ENCODE measurements around the gene CYP3A4.
"Not testable (repeated sequence)": the region's sequence is repeated elsewhere in the genome, so short reads cannot be mapped to it uniquely, and the experiment has no call there.

CYP3A4 gene

DNA sequence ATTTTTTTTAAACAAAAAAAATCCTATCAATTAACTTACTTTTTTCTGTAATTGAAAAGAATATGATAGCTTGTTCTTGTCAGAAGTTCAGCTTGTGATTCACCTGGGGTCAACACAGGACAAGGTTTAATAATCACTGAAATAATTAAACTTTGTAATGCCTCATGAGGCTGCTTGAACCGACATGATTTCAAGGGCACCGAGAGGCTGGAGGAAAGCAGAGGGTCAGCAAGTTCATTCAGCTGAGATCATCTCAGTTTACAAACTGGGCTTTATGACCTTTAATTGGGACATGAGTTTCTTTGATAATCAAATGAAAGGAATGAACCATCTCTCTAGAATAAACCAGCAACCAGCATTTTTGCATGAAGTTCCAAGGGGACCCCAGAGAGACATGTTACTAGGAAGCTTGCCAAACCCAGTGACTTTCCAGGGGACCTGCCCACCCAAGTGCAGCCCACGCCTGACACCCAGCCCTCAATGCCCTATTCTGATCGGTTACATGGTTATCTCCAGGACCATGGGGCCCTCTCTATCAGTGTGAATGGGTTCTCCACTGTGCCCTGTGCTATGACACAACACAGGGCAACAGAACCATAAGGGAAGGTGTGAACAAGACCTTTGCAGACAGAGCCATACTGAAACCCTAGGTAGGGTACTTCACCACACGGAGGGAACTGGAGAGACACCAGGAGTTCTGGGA lies 7.8 kb upstream of the CYP3A4 start:
- Histone ChIP-seq H3K9ac (ENCODE audit: low read depth, low read length) (no peak overlapping the region), H3K9me3 (ENCODE audit: control insufficient read depth, insufficient read depth, low read length) (no peaks in the 10 kb centered on the region), H3K27me3 (ENCODE audit: control insufficient read depth, insufficient read depth, low read length) (no peaks in the 10 kb centered on the region), H3K36me3 (ENCODE audit: control insufficient read depth, insufficient read depth, low read length) (no peaks in the 10 kb centered on the region), H3K4me1 (ENCODE audit: control insufficient read depth, insufficient read depth, low read length) (no peaks in the 10 kb centered on the region), H3K27ac (ENCODE audit: low read depth, low read length) (no peak overlapping the region), H3K4me3 (ENCODE audit: low read depth, low read length) (no peak overlapping the region)

DNA sequence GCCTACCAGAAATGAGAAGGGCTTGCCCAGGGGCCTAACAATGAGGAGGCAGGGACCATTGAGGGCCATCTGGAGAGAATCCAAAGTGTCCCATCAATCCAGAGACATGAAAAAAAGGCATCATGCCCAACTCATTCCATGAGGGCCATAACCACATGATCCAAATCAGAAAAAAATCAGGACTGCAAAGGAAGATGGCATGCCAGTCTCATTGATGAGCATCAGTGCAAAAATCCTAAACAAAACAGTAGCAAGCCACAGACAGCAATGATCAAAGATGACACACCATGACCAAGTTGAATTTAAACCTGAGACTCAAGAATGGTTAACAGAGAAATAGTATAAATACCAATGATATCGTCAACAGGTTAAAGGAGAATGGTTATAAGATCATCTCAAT lies 7.0 kb upstream of the CYP3A4 start:
- no peak overlapping the region for H3K9ac ChIP-seq (ENCODE audit: low read depth, low read length)
- H3K4me1 ChIP-seq (ENCODE audit: control insufficient read depth, insufficient read depth, low read length) = no peaks in the 10 kb centered on the region
- H3K27ac ChIP-seq (ENCODE audit: low read depth, low read length) = no peak overlapping the region
- H3K27me3 ChIP-seq (ENCODE audit: control insufficient read depth, insufficient read depth, low read length) = no peaks in the 10 kb centered on the region
- H3K9me3 ChIP-seq (ENCODE audit: control insufficient read depth, insufficient read depth, low read length) = no peaks in the 10 kb centered on the region
- no peak overlapping the region for H3K4me3 ChIP-seq (ENCODE audit: low read depth, low read length)
- no peaks in the 10 kb centered on the region for H3K36me3 ChIP-seq (ENCODE audit: control insufficient read depth, insufficient read depth, low read length)

DNA sequence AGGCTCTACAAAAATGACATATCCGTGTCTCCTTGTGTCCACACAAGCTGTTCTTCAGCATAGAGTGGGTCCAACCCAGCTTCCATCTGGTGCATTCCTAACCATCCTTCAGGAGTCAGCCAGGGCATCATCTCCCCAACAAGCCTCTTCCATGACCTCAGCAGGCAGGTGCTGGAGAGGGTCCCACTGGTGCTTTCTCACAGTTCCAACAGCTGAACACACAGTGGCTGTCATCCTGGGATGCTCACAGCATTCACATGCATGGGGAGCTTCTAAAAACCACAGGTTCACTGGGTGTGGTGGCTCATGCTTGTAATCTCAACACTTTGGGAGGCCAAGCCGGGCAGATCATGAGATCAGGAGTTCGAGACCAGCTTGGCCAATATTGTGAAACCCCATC lies 6.4 kb upstream of the CYP3A4 start:
- Histone ChIP-seq H3K9ac (ENCODE audit: low read depth, low read length) (no peak overlapping the region), H3K4me3 (ENCODE audit: low read depth, low read length) (no peak overlapping the region), H3K9me3 (ENCODE audit: control insufficient read depth, insufficient read depth, low read length) (no peaks in the 10 kb centered on the region), H3K36me3 (ENCODE audit: control insufficient read depth, insufficient read depth, low read length) (no peaks in the 10 kb centered on the region), H3K27me3 (ENCODE audit: control insufficient read depth, insufficient read depth, low read length) (no peaks in the 10 kb centered on the region), H3K4me1 (ENCODE audit: control insufficient read depth, insufficient read depth, low read length) (no peaks in the 10 kb centered on the region), H3K27ac (ENCODE audit: low read depth, low read length) (no peak overlapping the region)

DNA sequence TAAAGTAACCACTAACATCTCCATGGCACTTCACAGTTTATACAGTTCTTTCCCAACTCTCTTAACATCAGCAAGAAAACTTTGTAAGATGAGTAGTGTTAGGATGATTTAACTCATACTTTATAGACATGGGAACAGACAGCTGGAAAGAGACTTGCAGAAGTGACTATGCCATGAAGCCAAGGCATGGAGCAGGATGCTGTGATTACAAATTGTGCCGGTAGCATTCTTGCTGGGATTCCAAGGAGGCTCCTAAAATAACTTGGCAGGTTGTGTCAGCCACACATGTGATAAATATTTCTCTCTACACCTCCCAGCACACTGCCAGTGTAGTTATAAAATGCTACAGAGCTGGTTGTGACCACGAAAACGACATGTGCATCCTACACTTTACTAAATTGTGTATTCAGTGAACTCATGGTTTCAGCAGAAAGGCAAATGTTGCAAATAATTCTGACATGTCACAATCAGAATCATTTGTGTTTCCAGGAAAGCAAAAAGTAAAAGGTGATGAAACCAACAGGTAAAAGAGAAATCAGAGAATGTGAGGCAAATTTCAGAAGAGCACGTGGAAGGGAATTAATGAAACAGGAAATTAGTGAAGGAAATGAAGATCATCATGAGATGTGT lies 5.6 kb upstream of the CYP3A4 start:
- no peaks in the 10 kb centered on the region for H3K36me3 ChIP-seq (ENCODE audit: control insufficient read depth, insufficient read depth, low read length)
- no peak overlapping the region for H3K9ac ChIP-seq (ENCODE audit: low read depth, low read length)
- H3K4me3 ChIP-seq (ENCODE audit: low read depth, low read length) = no peak overlapping the region
- H3K27ac ChIP-seq (ENCODE audit: low read depth, low read length) = no peak overlapping the region
- H3K4me1 ChIP-seq (ENCODE audit: control insufficient read depth, insufficient read depth, low read length) = no peaks in the 10 kb centered on the region
- H3K9me3 ChIP-seq (ENCODE audit: control insufficient read depth, insufficient read depth, low read length) = no peaks in the 10 kb centered on the region
- H3K27me3 ChIP-seq (ENCODE audit: control insufficient read depth, insufficient read depth, low read length) = no peaks in the 10 kb centered on the region

DNA sequence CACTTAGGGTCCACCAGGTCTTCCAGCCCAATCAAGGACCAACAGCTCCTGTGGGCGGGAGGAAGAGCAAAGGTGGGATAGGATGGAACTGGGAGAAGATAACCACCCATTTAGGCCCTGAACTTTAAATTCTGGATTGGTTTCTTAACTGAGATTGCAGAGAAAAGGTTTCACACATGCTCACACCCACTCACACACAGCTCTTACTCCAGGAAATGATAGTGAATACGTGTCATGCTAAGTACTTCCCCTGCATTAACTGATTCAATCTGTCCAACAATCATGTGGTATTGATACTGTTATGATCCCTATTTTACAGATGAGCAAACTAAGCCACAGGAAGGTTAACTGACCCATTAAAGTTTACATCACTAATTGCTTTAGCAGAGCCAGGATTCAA lies 4.6 kb upstream of the CYP3A4 start:
- Histone ChIP-seq H3K27ac (ENCODE audit: low read depth, low read length) (no peak overlapping the region), H3K36me3 (ENCODE audit: control insufficient read depth, insufficient read depth, low read length) (no peaks in the 10 kb centered on the region), H3K4me1 (ENCODE audit: control insufficient read depth, insufficient read depth, low read length) (no peaks in the 10 kb centered on the region), H3K27me3 (ENCODE audit: control insufficient read depth, insufficient read depth, low read length) (no peaks in the 10 kb centered on the region), H3K9ac (ENCODE audit: low read depth, low read length) (no peak overlapping the region), H3K4me3 (ENCODE audit: low read depth, low read length) (no peak overlapping the region), H3K9me3 (ENCODE audit: control insufficient read depth, insufficient read depth, low read length) (no peaks in the 10 kb centered on the region)

DNA sequence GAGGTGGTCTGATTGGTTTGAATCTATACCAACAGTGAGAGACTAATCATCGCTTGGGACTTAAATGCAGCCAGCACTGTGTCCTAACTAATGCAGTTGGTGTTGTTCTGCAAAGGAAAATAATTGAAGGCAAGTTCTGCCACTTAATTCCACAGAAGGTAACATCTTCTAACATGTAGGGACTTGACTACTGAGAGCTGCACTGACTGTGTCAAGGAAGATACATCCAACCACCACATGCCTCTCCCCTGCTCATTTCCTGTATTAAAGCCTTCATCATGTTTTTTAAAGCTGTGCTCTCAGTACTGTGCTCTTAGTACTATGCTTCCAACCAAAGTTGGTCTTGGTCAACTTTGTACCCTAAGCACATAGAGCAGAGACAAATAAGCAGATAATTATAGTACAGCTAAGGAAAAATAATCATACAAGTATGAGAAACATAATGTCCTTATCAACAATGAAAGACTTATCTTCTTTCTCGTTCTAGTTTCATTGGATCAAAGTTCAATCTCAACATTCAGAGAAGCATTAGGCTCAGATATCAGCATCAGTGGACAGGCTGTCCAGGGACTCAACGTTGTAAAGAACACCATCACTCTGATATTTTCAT lies 2.8 kb upstream of the CYP3A4 start:
- no peaks in the 10 kb centered on the region for H3K36me3 ChIP-seq (ENCODE audit: control insufficient read depth, insufficient read depth, low read length)
- H3K4me1 ChIP-seq (ENCODE audit: control insufficient read depth, insufficient read depth, low read length) = no peaks in the 10 kb centered on the region
- H3K27me3 ChIP-seq (ENCODE audit: control insufficient read depth, insufficient read depth, low read length) = no peaks in the 10 kb centered on the region
- H3K9me3 ChIP-seq (ENCODE audit: control insufficient read depth, insufficient read depth, low read length) = no peaks in the 10 kb centered on the region
- H3K4me3 ChIP-seq (ENCODE audit: low read depth, low read length) = no peak overlapping the region
- no peak overlapping the region for H3K9ac ChIP-seq (ENCODE audit: low read depth, low read length)
- H3K27ac ChIP-seq (ENCODE audit: low read depth, low read length) = no peak overlapping the region

DNA sequence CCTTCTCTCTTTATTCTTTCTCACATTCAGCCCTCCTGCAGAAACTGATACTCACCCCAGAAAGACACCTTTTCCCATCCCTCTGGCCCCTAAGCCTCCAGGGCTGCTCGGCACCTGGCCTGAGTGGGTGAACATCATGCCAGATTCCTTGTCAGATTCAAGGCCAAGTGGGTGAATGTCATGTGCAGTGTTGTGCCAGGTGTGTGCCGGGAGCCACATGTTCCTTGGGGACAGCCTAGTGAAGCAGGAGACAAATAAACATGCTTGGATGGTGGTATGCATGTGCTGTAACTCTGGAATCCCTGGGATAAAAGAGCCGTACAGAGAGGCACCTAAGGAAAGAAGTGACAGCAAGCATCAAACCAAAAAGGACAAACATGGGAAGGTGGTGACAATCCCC lies 1.7 kb upstream of the CYP3A4 start:
- H3K4me1 ChIP-seq (ENCODE audit: control insufficient read depth, insufficient read depth, low read length); H3K9ac ChIP-seq (ENCODE audit: low read depth, low read length); H3K4me3 ChIP-seq (ENCODE audit: low read depth, low read length); H3K27me3 ChIP-seq (ENCODE audit: control insufficient read depth, insufficient read depth, low read length); H3K9me3 ChIP-seq (ENCODE audit: control insufficient read depth, insufficient read depth, low read length); H3K36me3 ChIP-seq (ENCODE audit: control insufficient read depth, insufficient read depth, low read length); H3K27ac ChIP-seq (ENCODE audit: low read depth, low read length): not testable (repeated sequence)

DNA sequence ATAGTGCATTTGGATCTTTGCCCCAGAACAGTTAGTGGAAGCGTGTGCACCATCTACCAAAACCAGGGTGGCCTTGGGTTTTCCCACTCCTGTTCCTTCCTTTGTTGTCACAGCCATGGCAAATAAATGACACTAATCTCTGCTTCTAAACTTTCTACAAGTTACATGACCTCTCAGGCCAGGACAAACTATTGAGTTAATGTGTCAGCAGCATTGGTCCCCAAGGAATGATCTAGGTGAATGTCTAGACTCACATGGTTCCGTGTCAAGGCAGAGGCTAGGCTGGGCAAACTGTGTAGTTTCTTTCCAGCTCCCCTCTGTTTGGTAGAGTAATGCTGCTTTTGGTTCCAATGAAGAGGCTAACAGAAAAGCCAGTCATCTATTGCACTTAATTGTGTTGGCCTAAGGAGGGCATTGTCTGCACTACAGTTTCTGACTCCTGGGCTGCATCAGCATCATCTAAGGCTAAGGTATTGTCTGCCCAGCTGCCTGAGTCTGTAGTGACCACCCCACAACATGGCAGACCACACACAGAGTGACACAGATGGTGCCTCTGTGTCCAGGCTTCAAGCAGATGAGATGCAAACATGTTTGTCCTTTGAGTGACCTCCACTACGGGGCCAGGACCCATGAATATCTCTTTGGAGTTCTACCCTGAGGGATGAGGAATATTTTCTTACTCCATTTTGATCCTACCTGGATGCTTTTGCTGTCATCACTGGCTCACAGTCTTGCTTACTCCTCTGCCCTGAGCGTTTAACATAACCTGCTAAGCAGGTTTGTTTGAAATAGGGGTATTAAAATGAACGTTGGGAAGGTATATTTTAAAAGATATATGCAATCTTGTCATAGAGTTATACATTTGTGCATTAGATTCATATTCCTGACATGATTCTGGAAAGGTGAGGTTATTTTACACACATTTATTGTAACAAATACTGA lies 1.7 kb downstream of the CYP3A4 start:
- Histone ChIP-seq H3K9ac (ENCODE audit: low read depth, low read length) (no peak overlapping the region), H3K36me3 (ENCODE audit: control insufficient read depth, insufficient read depth, low read length) (no peaks in the 10 kb centered on the region), H3K27me3 (ENCODE audit: control insufficient read depth, insufficient read depth, low read length) (no peaks in the 10 kb centered on the region), H3K4me3 (ENCODE audit: low read depth, low read length) (no peak overlapping the region), H3K4me1 (ENCODE audit: control insufficient read depth, insufficient read depth, low read length) (no peaks in the 10 kb centered on the region), H3K27ac (ENCODE audit: low read depth, low read length) (no peak overlapping the region), H3K9me3 (ENCODE audit: control insufficient read depth, insufficient read depth, low read length) (no peaks in the 10 kb centered on the region)

DNA sequence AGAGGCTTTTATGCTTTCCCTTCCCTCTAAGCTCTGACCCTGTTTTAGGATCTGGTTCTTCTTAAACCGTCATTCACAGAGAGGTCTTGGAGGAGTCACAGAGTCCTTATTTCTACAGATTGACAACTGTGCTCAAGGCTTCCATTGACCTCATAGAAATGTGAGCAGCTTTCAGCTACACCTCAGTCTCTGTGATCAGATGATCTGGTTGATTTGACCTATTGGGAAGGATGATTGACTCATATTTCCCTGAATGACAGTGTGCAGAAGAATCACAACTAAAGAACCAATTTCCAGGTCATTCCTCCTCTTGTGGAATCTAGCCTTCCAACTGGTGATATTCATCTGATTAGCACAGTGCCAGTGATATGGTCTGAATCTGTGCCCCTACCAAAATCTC lies 3.4 kb downstream of the CYP3A4 start:
- no peak overlapping the region for H3K27ac ChIP-seq (ENCODE audit: low read depth, low read length)
- H3K36me3 ChIP-seq (ENCODE audit: control insufficient read depth, insufficient read depth, low read length) = no peaks in the 10 kb centered on the region
- H3K9ac ChIP-seq (ENCODE audit: low read depth, low read length) = no peak overlapping the region
- H3K27me3 ChIP-seq (ENCODE audit: control insufficient read depth, insufficient read depth, low read length) = no peaks in the 10 kb centered on the region
- no peak overlapping the region for H3K4me3 ChIP-seq (ENCODE audit: low read depth, low read length)
- H3K4me1 ChIP-seq (ENCODE audit: control insufficient read depth, insufficient read depth, low read length) = no peaks in the 10 kb centered on the region
- no peaks in the 10 kb centered on the region for H3K9me3 ChIP-seq (ENCODE audit: control insufficient read depth, insufficient read depth, low read length)

DNA sequence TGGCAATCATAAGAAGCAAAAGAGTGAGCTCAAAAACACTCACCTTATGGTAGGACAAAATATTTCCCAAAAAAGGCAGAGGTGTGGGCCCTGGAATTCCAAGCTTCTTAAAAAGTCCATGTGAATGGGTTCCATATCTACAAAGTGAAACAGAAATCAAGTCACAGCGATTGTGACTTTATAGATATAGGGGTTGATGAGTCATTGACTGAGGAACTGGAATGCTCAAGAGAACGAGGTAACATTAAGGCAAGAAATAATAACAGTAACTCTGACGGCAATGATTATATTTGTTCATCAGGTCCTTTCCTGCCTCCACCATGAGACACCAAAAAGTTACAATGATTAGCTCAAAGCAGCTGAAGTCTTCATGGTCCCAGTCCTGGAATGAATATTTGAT lies 4.0 kb downstream of the CYP3A4 start:
- H3K27me3 ChIP-seq (ENCODE audit: control insufficient read depth, insufficient read depth, low read length) = no peaks in the 10 kb centered on the region
- no peaks in the 10 kb centered on the region for H3K36me3 ChIP-seq (ENCODE audit: control insufficient read depth, insufficient read depth, low read length)
- no peak overlapping the region for H3K9ac ChIP-seq (ENCODE audit: low read depth, low read length)
- H3K4me1 ChIP-seq (ENCODE audit: control insufficient read depth, insufficient read depth, low read length) = no peaks in the 10 kb centered on the region
- H3K4me3 ChIP-seq (ENCODE audit: low read depth, low read length) = no peak overlapping the region
- no peak overlapping the region for H3K27ac ChIP-seq (ENCODE audit: low read depth, low read length)
- no peaks in the 10 kb centered on the region for H3K9me3 ChIP-seq (ENCODE audit: control insufficient read depth, insufficient read depth, low read length)

DNA sequence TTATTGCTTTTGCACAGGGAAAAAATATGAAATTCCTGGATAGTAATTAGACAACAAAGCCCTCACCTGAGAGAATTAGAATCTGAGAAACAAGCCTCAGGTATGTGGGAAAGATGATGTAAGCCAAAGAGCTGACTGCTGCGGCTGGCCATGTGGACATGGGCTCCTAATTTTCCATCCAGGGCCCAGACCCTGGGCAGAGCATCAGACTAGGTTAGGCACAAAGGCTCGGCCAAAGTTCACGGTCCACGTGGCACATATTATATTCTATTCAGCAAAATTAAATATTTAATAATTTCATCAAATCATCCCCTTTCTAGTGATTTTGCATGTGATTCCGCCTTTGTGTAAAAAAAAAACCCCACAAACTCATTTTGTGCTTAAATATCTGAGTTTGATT lies 5.1 kb downstream of the CYP3A4 start:
- H3K9me3 ChIP-seq (ENCODE audit: control insufficient read depth, insufficient read depth, low read length) = no peaks in the 10 kb centered on the region
- no peaks in the 10 kb centered on the region for H3K36me3 ChIP-seq (ENCODE audit: control insufficient read depth, insufficient read depth, low read length)
- H3K27me3 ChIP-seq (ENCODE audit: control insufficient read depth, insufficient read depth, low read length) = no peaks in the 10 kb centered on the region
- H3K4me1 ChIP-seq (ENCODE audit: control insufficient read depth, insufficient read depth, low read length) = no peaks in the 10 kb centered on the region
- no peak overlapping the region for H3K27ac ChIP-seq (ENCODE audit: low read depth, low read length)
- H3K9ac ChIP-seq (ENCODE audit: low read depth, low read length) = no peak overlapping the region
- no peak overlapping the region for H3K4me3 ChIP-seq (ENCODE audit: low read depth, low read length)
